H9 (cell line): ENCODE measurements around the gene CSTPP1. TPM values are rescaled to one million over a fixed set of nuclear protein-coding genes. Genes with fewer than 3 reads are reported as not detected.

Experiments
- DNase-seq: peaks from one replicate; pipeline ENCODE4 v3.0.0-alpha.2; 2017
- H2AFZ ChIP-seq: one replicate; pipeline ENCODE4 v1.6.1; 2013; ENCODE audit warnings: mild to moderate bottlenecking, low read length, control low read depth, moderate library complexity
- H2AK5ac ChIP-seq: 2 replicates; pipeline ENCODE4 v1.6.1; 2013; ENCODE audit warnings: low read length, control low read depth, mixed read lengths; ENCODE audit not compliant: insufficient read length
- H2BK120ac ChIP-seq: one replicate; pipeline ENCODE4 v1.6.1; 2013; ENCODE audit warnings: low read depth, mild to moderate bottlenecking, low read length, control low read depth, inconsistent platforms; ENCODE audit not compliant: poor library complexity, severe bottlenecking
- H2BK12ac ChIP-seq: 2 replicates; pipeline ENCODE4 v1.6.1; 2013; ENCODE audit warnings: low read length, control low read depth, mixed read lengths, low read depth; ENCODE audit not compliant: insufficient read length
- H2BK15ac ChIP-seq: 2 replicates; pipeline ENCODE4 v1.6.1; 2013; ENCODE audit warnings: low read depth, low read length, control low read depth
- H2BK20ac ChIP-seq: one replicate; pipeline ENCODE4 v1.6.1; 2013; ENCODE audit warnings: low read depth, mild to moderate bottlenecking, low read length, control low read depth, inconsistent platforms; ENCODE audit not compliant: poor library complexity, severe bottlenecking
- H2BK5ac ChIP-seq: 2 replicates; pipeline ENCODE4 v1.6.1; 2013; ENCODE audit warnings: low read length, control low read depth, mixed read lengths; ENCODE audit not compliant: insufficient read length
- H3K14ac ChIP-seq: 2 replicates; pipeline ENCODE4 v1.6.1; 2013; ENCODE audit warnings: low read length, control low read depth; ENCODE audit not compliant: insufficient read depth
- H3K18ac ChIP-seq: 2 replicates; pipeline ENCODE4 v1.6.1; 2013; ENCODE audit warnings: low read depth, mild to moderate bottlenecking, mixed read lengths, low read length, control low read depth; ENCODE audit not compliant: insufficient read length
- H3K23ac ChIP-seq: 2 replicates; pipeline ENCODE4 v1.6.1; 2013; ENCODE audit warnings: low read length, control low read depth, mixed read lengths, low read depth; ENCODE audit not compliant: insufficient read length
- H3K23me2 ChIP-seq: 2 replicates; pipeline ENCODE4 v1.6.1; 2013; ENCODE audit warnings: low read depth, mild to moderate bottlenecking, mixed read lengths, low read length, control low read depth; ENCODE audit not compliant: insufficient read length, poor library complexity, severe bottlenecking
- H3K27ac ChIP-seq: 2 replicates; pipeline ENCODE4 v1.5.1; 2013; ENCODE audit warnings: low read length, control low read depth, mixed read lengths, low read depth; ENCODE audit not compliant: insufficient read length
- H3K27me3 ChIP-seq: 2 replicates; pipeline ENCODE4 v1.6.1; 2013; ENCODE audit warnings: low read length, control low read depth, inconsistent platforms; ENCODE audit not compliant: insufficient read depth
- H3K4ac ChIP-seq: 2 replicates; pipeline ENCODE4 v1.6.1; 2013; ENCODE audit warnings: low read depth, mild to moderate bottlenecking, control low read depth, inconsistent platforms, low read length, moderate library complexity
- H3K4me1 ChIP-seq: 2 replicates; pipeline ENCODE4 v1.6.1; 2013; ENCODE audit warnings: low read length, control low read depth, inconsistent platforms; ENCODE audit not compliant: insufficient read depth
- H3K4me2 ChIP-seq: 2 replicates; pipeline ENCODE4 v1.6.1; 2013; ENCODE audit warnings: low read length, control low read depth, mixed read lengths; ENCODE audit not compliant: insufficient read length, insufficient read depth
- H3K56ac ChIP-seq: 2 replicates; pipeline ENCODE4 v1.6.1; 2013; ENCODE audit warnings: low read depth, mild to moderate bottlenecking, mixed read lengths, low read length, control low read depth; ENCODE audit not compliant: insufficient read length
- H3K79me1 ChIP-seq: 2 replicates; pipeline ENCODE4 v1.6.1; 2013; ENCODE audit warnings: low read depth, mild to moderate bottlenecking, moderate library complexity, low read length, control low read depth, inconsistent platforms; ENCODE audit not compliant: insufficient read depth, poor library complexity, severe bottlenecking
- H3K79me2 ChIP-seq: 2 replicates; pipeline ENCODE4 v1.6.1; 2013; ENCODE audit warnings: low read length, control low read depth, inconsistent platforms; ENCODE audit not compliant: insufficient read depth
- H3K9ac ChIP-seq: 2 replicates; pipeline ENCODE4 v1.6.1; 2013; ENCODE audit warnings: low read length, control low read depth, mixed read lengths; ENCODE audit not compliant: insufficient read length; ENCODE audit errors: extremely low read depth
- H3K9me3 ChIP-seq: one replicate; pipeline ENCODE4 v1.6.1; 2013; ENCODE audit warnings: low read depth, low read length, inconsistent platforms; ENCODE audit not compliant: control insufficient read depth
- H3T11ph ChIP-seq: one replicate; pipeline ENCODE4 v1.6.1; 2013; ENCODE audit warnings: mild to moderate bottlenecking, low read length, control low read depth, inconsistent platforms
- H4K20me1 ChIP-seq: one replicate; pipeline ENCODE4 v1.6.1; 2013; ENCODE audit not compliant: control insufficient read depth, insufficient read length, insufficient read depth
- H4K5ac ChIP-seq: 2 replicates; pipeline ENCODE4 v1.6.1; 2013; ENCODE audit warnings: low read depth, mild to moderate bottlenecking, mixed read lengths, low read length, control low read depth; ENCODE audit not compliant: insufficient read length
- H4K8ac ChIP-seq: replicated peaks from 2 replicates; pipeline ENCODE4 v1.6.1; 2013; ENCODE audit warnings: low read length, control low read depth, mixed read lengths, low read depth; ENCODE audit not compliant: insufficient read length
- H4K91ac ChIP-seq: 2 replicates; pipeline ENCODE4 v1.6.1; 2013; ENCODE audit warnings: low read depth, mild to moderate bottlenecking, moderate library complexity, mixed read lengths, low read length, control low read depth; ENCODE audit not compliant: insufficient read length
- H3K27ac Mint-ChIP-seq, 3 experiments: 2 replicates in 2 of 3; 3 replicates in 1 of 3; pipeline ENCODE4 v1.8.0; 2020 to 2021; ENCODE audit warnings: mixed read lengths in 3 of 3, mild to moderate bottlenecking in 1 of 3, moderate library complexity in 1 of 3
- H3K27me3 Mint-ChIP-seq: 2 replicates; pipeline ENCODE4 v1.8.0; 2021; ENCODE audit warnings: low read depth, mild to moderate bottlenecking, moderate library complexity, mixed read lengths
- H3K36me3 Mint-ChIP-seq, 3 experiments: 2 replicates in 2 of 3; 3 replicates in 1 of 3; pipeline ENCODE4 v1.8.0; 2020 to 2021; ENCODE audit warnings: low read depth in 3 of 3, mixed read lengths in 3 of 3; ENCODE audit not compliant: insufficient read depth in 1 of 3
- H3K4me1 Mint-ChIP-seq, 2 experiments: 2 replicates each; pipeline ENCODE4 v1.8.0; 2020; ENCODE audit warnings: mixed read lengths in 2 of 2
- H3K4me3 Mint-ChIP-seq, 2 experiments: 2 replicates in 1 of 2; 3 replicates in 1 of 2; pipeline ENCODE4 v1.8.0; 2020 to 2021; ENCODE audit warnings: mild to moderate bottlenecking in 2 of 2, mixed read lengths in 2 of 2, moderate library complexity in 1 of 2
- H3K9me3 Mint-ChIP-seq, 2 experiments: 2 replicates in 1 of 2; 3 replicates in 1 of 2; pipeline ENCODE4 v1.8.0; 2020; ENCODE audit warnings: mild to moderate bottlenecking in 2 of 2, mixed read lengths in 2 of 2, moderate library complexity in 1 of 2
- CTCF ChIP-seq: fragments of 200-600 bp; sonication (generic); conservative IDR thresholded peaks from 3 replicates; pipeline ENCODE4 v1.8.0; 2021; ENCODE audit warnings: antibody characterized with exemption, mild to moderate bottlenecking
- WGBS: extraction: QIAGEN DNeasy Blood & Tissue Kit; methylation state at CpG from one replicate; pipeline ENCODE4 v1.1.7; 2013; ENCODE audit warnings: missing lambda C conversion rate, low lambda C conversion rate, mixed read lengths; ENCODE audit not compliant: insufficient read length; ENCODE audit errors: extremely low coverage; 5-methylcytosine and 5-hydroxymethylcytosine counted together
- total RNA-seq: library from RNA; stranded (reverse); gene quantifications from 2 replicates; pipeline ENCODE4 v1.2.1, GENCODE V29; 2021

The CSTPP1 gene
- total RNA-seq, 1 experiment from 2014 or later = 21.2 TPM

- no peak overlapping the region for H3K27ac Mint-ChIP-seq
- H3K4me2 ChIP-seq = no peak overlapping the region
- no peak overlapping the region for H2BK15ac ChIP-seq
- H3K23me2 ChIP-seq = no peaks in the 10 kb centered on the region
- H2BK5ac ChIP-seq = no peak overlapping the region
- H3K4ac ChIP-seq = no peak overlapping the region
- no peaks in the 10 kb centered on the region for H3K79me2 ChIP-seq
- H3K36me3 Mint-ChIP-seq = no peaks in the 10 kb centered on the region
- H3K56ac ChIP-seq = no peak overlapping the region
- no peak overlapping the region for H2BK20ac ChIP-seq
- peaks cover 1% of the 10 kb centered on the region; the same call in 1 of the 2 replicates for H3K4me1 ChIP-seq
- H3K27me3 ChIP-seq = no peaks in the 10 kb centered on the region
- no peak for DNase-seq
- H3K27me3 Mint-ChIP-seq = no peaks in the 10 kb centered on the region
- H2AK5ac ChIP-seq = no peak overlapping the region
- WGBS = no CpG with 5 or more reads among the region's 3 CpGs
- H3K23ac ChIP-seq = no peak overlapping the region
- no peak overlapping the region for H3T11ph ChIP-seq
- no peak overlapping the region for H4K8ac ChIP-seq
- H3K27ac ChIP-seq = no peak overlapping the region
- no peak overlapping the region for H2BK12ac ChIP-seq
- no peaks in the 10 kb centered on the region for H3K79me1 ChIP-seq
- H3K9ac ChIP-seq = no peak overlapping the region
- no peaks in the 10 kb centered on the region for H3K9me3 ChIP-seq
- no peak for TF ChIP-seq CTCF
- no peak overlapping the region for H4K5ac ChIP-seq
- H3K18ac ChIP-seq = no peak overlapping the region
- no peak overlapping the region for H3K4me3 Mint-ChIP-seq
- no peak overlapping the region for H4K91ac ChIP-seq
- H2AFZ ChIP-seq = no peak overlapping the region
- peaks cover 3% of the 10 kb centered on the region in 2 experiments for H3K4me1 Mint-ChIP-seq
- no peak overlapping the region for H2BK120ac ChIP-seq
- no peaks in the 10 kb centered on the region for H4K20me1 ChIP-seq
- H3K9me3 Mint-ChIP-seq = no peaks in the 10 kb centered on the region
- no peak overlapping the region for H3K14ac ChIP-seq
These were observed 173.2 kb downstream of the CSTPP1 start for GRCh38 chr11:47109727-47110246.
